Cardiac muscle cell (in vitro differentiated cells and primary cell): ENCODE data around the gene SPTB. TPM values are rescaled to one million over a fixed set of nuclear protein-coding genes. Genes with fewer than 3 reads are reported as not detected.
A peak's percentile ranks its signal among the peaks of the same experiment; 100 is the strongest.

Source experiments
- DNase-seq, 2 donors: peaks; one replicate each; pipeline versions ENCODE4 v3.0.0 to v3.0.0-alpha.2; 2010 to 2017; ENCODE audit warnings: low read depth in 1 of 2, low spot score in 1 of 2
- H3K27ac ChIP-seq: fragments of 200-600 bp; sonication (generic); 2 replicates; pipeline ENCODE4 v1.5.1; 2016
- H3K27me3 ChIP-seq: fragments of 200-600 bp; sonication (generic); 2 replicates; pipeline ENCODE4 v1.6.0; 2016; ENCODE audit warnings: control low read depth
- H3K36me3 ChIP-seq: fragments of 200-600 bp; sonication (generic); 2 replicates; pipeline ENCODE4 v1.5.1; 2016; ENCODE audit warnings: control low read depth
- H3K4me1 ChIP-seq: fragments of 200-600 bp; sonication (generic); 2 replicates; pipeline ENCODE4 v1.8.1; 2017; ENCODE audit warnings: low read depth, mild to moderate bottlenecking, mixed run types
- H3K4me3 ChIP-seq: fragments of 200-600 bp; sonication (generic); 2 replicates; pipeline ENCODE4 v1.5.1; 2016; ENCODE audit warnings: mild to moderate bottlenecking
- H3K9me3 ChIP-seq: fragments of 200-600 bp; sonication (generic); 2 replicates; pipeline ENCODE4 v1.5.1; 2017; ENCODE audit warnings: low read depth, mild to moderate bottlenecking, control low read depth
- polyA plus RNA-seq: library from polyadenylated mRNA; unstranded; fragments of >200 nt; fragmentation: Nextera tagmentation; extraction: Ambion mirVana; gene quantifications from 2 replicates; pipeline ENCODE4 v1.2.1, GENCODE V29; 2016
- total RNA-seq: library from RNA; depleted of rRNA; stranded (reverse); fragments of >200 nt; gene quantifications from 2 replicates; pipeline ENCODE4 v1.2.3, GENCODE V29; 2016
- TF ChIP-seq, protein P1 (sequence below): IDR thresholded peaks from 2 replicates; pipeline ENCODE4 v1.5.1; 2012; ENCODE audit warnings: low read depth, mild to moderate bottlenecking, low read length

Gene SPTB
- total and polyA plus RNA-seq, 2 experiments from 2014 or later, result 9.2 to 9.9 TPM

DNA sequence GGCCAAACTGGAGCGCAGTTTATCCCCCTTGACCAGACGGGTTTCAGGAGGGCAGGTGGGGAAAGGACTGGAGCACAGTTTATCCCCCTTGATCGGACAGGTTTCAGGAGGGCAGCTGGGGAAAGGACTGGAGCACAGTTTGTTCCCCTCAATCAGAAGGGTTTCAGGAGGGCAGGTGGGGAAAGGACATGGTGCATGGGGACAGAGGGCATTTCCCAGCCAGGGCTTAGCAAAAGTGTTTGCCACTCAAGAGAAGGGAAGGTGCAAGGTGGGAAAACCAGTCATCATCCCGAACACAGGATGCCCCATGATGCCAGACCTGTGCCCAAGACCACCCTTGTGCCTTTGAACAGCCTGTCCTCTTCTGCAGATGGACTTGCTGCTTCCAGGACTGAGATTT is 54.7 kb downstream of the SPTB start:
- no peak for DNase-seq
- H3K4me1 ChIP-seq, result peaks cover 14% of the 10 kb centered on the region
- H3K4me3 ChIP-seq, result no peak overlapping the region
- no peaks in the 10 kb centered on the region for H3K9me3 ChIP-seq
- TF ChIP-seq, protein P1, sequence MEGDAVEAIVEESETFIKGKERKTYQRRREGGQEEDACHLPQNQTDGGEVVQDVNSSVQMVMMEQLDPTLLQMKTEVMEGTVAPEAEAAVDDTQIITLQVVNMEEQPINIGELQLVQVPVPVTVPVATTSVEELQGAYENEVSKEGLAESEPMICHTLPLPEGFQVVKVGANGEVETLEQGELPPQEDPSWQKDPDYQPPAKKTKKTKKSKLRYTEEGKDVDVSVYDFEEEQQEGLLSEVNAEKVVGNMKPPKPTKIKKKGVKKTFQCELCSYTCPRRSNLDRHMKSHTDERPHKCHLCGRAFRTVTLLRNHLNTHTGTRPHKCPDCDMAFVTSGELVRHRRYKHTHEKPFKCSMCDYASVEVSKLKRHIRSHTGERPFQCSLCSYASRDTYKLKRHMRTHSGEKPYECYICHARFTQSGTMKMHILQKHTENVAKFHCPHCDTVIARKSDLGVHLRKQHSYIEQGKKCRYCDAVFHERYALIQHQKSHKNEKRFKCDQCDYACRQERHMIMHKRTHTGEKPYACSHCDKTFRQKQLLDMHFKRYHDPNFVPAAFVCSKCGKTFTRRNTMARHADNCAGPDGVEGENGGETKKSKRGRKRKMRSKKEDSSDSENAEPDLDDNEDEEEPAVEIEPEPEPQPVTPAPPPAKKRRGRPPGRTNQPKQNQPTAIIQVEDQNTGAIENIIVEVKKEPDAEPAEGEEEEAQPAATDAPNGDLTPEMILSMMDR, result no peak
- H3K27me3 ChIP-seq, result no peaks in the 10 kb centered on the region
- H3K27ac ChIP-seq, result peak overlapping the region; percentile 84
- H3K36me3 ChIP-seq, result no peaks in the 10 kb centered on the region

DNA sequence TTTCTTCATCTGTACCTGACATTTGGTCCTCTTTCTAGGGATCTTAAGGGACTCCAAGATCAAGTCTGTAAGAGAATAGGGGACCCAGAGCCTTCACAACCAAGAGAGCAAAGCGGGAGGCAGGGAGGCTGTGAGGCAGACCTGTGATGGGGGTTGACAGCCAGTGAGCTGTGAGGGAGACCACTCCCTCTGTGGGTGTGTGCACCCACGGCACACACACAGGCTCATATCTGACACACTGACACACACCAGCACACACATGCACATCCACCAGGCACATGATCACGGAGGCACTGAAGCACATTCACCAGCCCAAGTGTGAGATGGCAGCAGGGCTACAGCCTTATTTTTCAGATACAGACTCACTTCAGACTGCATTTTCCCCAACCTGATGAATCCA is 55.2 kb downstream of the SPTB start:
- no peak for DNase-seq
- Histone ChIP-seq H3K4me1 (peaks cover 14% of the 10 kb centered on the region), H3K27ac (peak overlapping the region; percentile 84), H3K9me3 (no peaks in the 10 kb centered on the region), H3K27me3 (no peaks in the 10 kb centered on the region), H3K36me3 (no peaks in the 10 kb centered on the region), H3K4me3 (no peak overlapping the region)
- TF ChIP-seq, protein P1, result no peak

DNA sequence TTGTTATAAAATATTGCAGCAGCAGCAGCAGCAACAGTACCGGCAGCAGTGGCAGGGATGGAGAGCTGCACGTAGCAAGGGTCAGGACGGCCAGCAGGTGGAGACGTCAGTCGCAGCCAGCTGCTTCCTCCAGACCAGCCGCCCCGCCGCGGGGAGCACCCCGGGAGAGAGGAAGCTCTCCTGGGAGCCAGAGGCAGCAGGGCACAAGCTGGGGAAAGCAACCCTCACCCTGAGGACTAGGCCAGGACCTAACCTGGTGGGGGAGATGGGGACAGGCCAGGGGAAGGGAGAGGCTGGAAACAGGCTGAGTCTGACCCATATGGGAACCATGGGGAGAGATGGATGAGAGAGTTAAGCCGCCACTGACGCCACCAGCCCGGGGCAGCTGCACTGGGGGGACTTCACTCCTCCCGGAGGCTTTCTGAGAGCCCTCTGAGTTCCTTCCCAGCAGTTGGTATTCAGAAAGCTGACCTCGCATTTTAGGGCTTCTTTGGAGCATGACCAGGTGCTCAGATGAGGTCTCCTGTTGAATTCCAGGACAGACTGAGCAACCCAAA is 56.3 kb downstream of the SPTB start:
- peak; percentile 76 to 89 for DNase-seq

DNA sequence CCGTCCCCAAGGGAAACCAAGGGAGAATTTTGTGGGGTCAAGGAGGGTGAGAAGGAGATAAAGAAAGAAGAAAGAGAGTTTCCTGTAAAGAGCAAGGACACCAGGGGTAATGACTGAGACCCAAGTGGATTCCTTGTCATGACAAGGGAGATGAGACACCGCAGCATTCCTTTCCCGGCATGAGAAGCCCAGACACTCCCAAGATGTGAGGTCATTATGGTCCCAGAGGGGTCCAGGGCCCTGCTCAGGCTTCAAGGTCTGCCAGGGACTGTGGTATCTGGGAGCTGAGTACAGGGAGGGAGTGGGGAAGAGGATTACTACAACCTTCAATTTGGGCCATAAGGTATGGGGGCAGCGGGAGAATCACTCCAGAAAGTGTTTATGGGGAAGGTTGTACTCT is 58.1 kb downstream of the SPTB start:
- Histone ChIP-seq H3K27me3 (no peaks in the 10 kb centered on the region), H3K4me3 (no peak overlapping the region), H3K36me3 (no peaks in the 10 kb centered on the region), H3K27ac (no peak overlapping the region), H3K4me1 (peaks cover 14% of the 10 kb centered on the region), H3K9me3 (no peaks in the 10 kb centered on the region)
- no peak for DNase-seq
- TF ChIP-seq, protein P1, result no peak

More for the DNA sequence above, 56.3 kb downstream of the SPTB start:
- no peak overlapping the region for H3K27ac ChIP-seq
- peaks cover 14% of the 10 kb centered on the region for H3K4me1 ChIP-seq
- H3K27me3 ChIP-seq, result no peaks in the 10 kb centered on the region
- H3K36me3 ChIP-seq, result no peaks in the 10 kb centered on the region
- no peaks in the 10 kb centered on the region for H3K9me3 ChIP-seq
- no peak overlapping the region for H3K4me3 ChIP-seq
- TF ChIP-seq, protein P1, result peak; percentile 79

DNA sequence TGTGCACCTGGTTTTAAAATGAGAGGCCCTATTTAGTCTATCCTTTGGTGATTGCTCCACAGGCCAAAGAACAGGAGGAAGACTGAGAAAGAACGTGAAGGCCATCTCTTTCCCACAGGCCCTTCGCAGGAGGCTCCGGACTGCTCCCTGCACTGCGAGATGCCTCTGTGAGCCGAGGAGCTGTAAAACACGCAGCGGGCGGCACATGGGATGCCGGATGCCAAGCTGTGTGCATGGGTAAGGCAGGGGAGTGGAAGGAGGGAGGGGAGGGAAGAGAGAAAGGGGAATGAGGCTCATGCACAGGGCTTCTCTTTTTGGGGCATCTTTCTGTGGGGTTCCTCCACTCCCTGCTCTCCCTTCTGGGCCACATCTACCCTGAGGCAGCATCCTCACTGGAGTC is 61.6 kb downstream of the SPTB start:
- no peak for DNase-seq
- Histone ChIP-seq H3K27ac (no peak overlapping the region), H3K4me1 (no peaks in the 10 kb centered on the region), H3K9me3 (no peaks in the 10 kb centered on the region), H3K27me3 (no peaks in the 10 kb centered on the region), H3K4me3 (no peak overlapping the region), H3K36me3 (no peaks in the 10 kb centered on the region)
- TF ChIP-seq, protein P1, result no peak
